GM23338 (cell line): Measurements from ENCODE around the gene TRABD2A.

Experiments
- CREB1 ChIP-seq: fragments of 250-450 bp; sonication (Bioruptor Pico); IDR thresholded peaks from 2 replicates; pipeline ENCODE4 v1.5.0; 2020; ENCODE audit warnings: low read depth, mild to moderate bottlenecking, moderate library complexity
- CTCF ChIP-seq, 2 experiments: fragments of 200-600 bp in 1 of 2; sonication (generic) in 1 of 2; conservative IDR thresholded peaks; 2 replicates each; pipeline versions ENCODE4 v1.5.1 to v1.6.1; 2016 to 2017; ENCODE audit warnings: antibody characterized with exemption in 2 of 2, low read depth in 2 of 2, mild to moderate bottlenecking in 2 of 2, moderate library complexity in 1 of 2
- ETS1 ChIP-seq: IDR thresholded peaks from 2 replicates; pipeline ENCODE4 v1.6.1; 2016; ENCODE audit warnings: antibody characterized with exemption
- EZH2 ChIP-seq: fragments of 200-600 bp; sonication (generic); IDR thresholded peaks from one replicate; pipeline ENCODE4 v1.8.0; 2017; ENCODE audit warnings: antibody characterized with exemption, mild to moderate bottlenecking, low read depth; ENCODE audit not compliant: unreplicated experiment
- EZH2phosphoT487 ChIP-seq: fragments of 200-600 bp; sonication (generic); IDR thresholded peaks from one replicate; pipeline ENCODE4 v1.8.1; 2018; ENCODE audit warnings: antibody characterized with exemption; ENCODE audit not compliant: unreplicated experiment
- JUNB ChIP-seq: IDR thresholded peaks from one replicate; pipeline ENCODE4 v1.6.1; 2016; ENCODE audit warnings: antibody characterized with exemption; ENCODE audit not compliant: unreplicated experiment
- NANOG ChIP-seq: IDR thresholded peaks from 2 replicates; pipeline ENCODE4 v1.6.1; 2016; ENCODE audit warnings: antibody characterized with exemption, borderline replicate concordance
- POLR2AphosphoS5 ChIP-seq: IDR thresholded peaks from 2 replicates; pipeline ENCODE4 v1.6.1; 2016; ENCODE audit warnings: antibody characterized with exemption, low read depth
- ZNF114 ChIP-seq: fragments of 250-450 bp; sonication (Bioruptor Pico); IDR thresholded peaks from 2 replicates; pipeline ENCODE4 v1.5.0; 2020; ENCODE audit warnings: mild to moderate bottlenecking, moderate library complexity
- TF ChIP-seq, protein P1 (sequence below): IDR thresholded peaks from one replicate; pipeline ENCODE4 v1.6.1; 2018; ENCODE audit warnings: antibody characterized with exemption; ENCODE audit not compliant: unreplicated experiment

DNA sequence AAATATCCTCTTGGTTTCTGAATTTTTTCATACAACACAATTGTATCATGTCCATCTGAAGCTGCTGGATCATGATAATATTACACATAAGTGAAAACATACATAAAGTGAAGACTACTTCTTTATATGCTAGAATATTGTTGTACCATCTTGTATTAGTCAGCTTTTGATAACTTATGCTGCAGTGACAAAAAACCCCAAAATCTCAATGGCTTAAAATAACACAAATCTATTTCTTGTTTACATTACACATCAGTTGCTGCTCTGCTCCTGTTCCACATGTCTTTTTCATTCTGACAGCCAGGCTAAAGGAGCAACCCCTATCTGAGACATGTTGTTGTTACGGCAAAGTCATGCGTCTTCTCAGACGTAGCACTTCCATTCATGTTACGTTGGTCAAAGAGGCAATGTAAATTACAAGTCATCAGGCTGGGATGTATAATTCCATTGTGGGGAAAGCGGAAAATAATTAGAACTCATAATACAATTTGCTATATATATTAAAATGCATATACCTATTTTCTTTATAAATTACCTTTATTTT is 30.3 kb upstream of the TRABD2A start:
- no peak for TF ChIP-seq CTCF (conservative IDR thresholded peaks at IDR 0.05; ENCODE audit: low read depth in 2 of 2)
- TF ChIP-seq POLR2AphosphoS5 = no peak
- TF ChIP-seq, protein P1, sequence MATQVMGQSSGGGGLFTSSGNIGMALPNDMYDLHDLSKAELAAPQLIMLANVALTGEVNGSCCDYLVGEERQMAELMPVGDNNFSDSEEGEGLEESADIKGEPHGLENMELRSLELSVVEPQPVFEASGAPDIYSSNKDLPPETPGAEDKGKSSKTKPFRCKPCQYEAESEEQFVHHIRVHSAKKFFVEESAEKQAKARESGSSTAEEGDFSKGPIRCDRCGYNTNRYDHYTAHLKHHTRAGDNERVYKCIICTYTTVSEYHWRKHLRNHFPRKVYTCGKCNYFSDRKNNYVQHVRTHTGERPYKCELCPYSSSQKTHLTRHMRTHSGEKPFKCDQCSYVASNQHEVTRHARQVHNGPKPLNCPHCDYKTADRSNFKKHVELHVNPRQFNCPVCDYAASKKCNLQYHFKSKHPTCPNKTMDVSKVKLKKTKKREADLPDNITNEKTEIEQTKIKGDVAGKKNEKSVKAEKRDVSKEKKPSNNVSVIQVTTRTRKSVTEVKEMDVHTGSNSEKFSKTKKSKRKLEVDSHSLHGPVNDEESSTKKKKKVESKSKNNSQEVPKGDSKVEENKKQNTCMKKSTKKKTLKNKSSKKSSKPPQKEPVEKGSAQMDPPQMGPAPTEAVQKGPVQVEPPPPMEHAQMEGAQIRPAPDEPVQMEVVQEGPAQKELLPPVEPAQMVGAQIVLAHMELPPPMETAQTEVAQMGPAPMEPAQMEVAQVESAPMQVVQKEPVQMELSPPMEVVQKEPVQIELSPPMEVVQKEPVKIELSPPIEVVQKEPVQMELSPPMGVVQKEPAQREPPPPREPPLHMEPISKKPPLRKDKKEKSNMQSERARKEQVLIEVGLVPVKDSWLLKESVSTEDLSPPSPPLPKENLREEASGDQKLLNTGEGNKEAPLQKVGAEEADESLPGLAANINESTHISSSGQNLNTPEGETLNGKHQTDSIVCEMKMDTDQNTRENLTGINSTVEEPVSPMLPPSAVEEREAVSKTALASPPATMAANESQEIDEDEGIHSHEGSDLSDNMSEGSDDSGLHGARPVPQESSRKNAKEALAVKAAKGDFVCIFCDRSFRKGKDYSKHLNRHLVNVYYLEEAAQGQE = no peak
- TF ChIP-seq EZH2 = no peak
- TF ChIP-seq EZH2phosphoT487 = no peak
- TF ChIP-seq CREB1 (CRISPR knock-in tag) = no peak
- TF ChIP-seq JUNB = no peak
- no peak for TF ChIP-seq ZNF114 (CRISPR knock-in tag)
- no peak for TF ChIP-seq NANOG
- no peak for TF ChIP-seq ETS1
